Sigmoid colon (tissue), 7 donors: ENCODE data around the gene EHD4. TPM values are rescaled to one million over a fixed set of nuclear protein-coding genes. Genes with fewer than 3 reads are reported as not detected.
A peak's percentile ranks its signal among the peaks of the same experiment; 100 is the strongest.

Experiments
- DNase-seq: peaks from one replicate; pipeline ENCODE4 v3.0.0-alpha.2; 2019
- H3K27ac ChIP-seq, 4 donors: fragments of 200-600 bp; sonication (generic); one replicate each; pipeline ENCODE4 v1.5.1; 2016 to 2019; ENCODE audit warnings: mild to moderate bottlenecking in 1 of 4
- H3K27me3 ChIP-seq, 3 donors: fragments of 200-600 bp; sonication (generic); one replicate each; pipeline ENCODE4 v1.5.1; 2019; ENCODE audit warnings: mild to moderate bottlenecking in 1 of 3
- H3K36me3 ChIP-seq, 4 donors: fragments of 200-600 bp; sonication (generic); one replicate each; pipeline ENCODE4 v1.5.1; 2016 to 2019
- H3K4me1 ChIP-seq, 4 donors: fragments of 200-600 bp; sonication (generic); one replicate each; pipeline ENCODE4 v1.5.1; 2017 to 2019
- H3K4me3 ChIP-seq, 4 donors: fragments of 200-600 bp; sonication (generic); one replicate each; pipeline ENCODE4 v1.5.1; 2017 to 2019; ENCODE audit warnings: mild to moderate bottlenecking in 2 of 4, moderate library complexity in 1 of 4
- H3K9me3 ChIP-seq, 4 donors: fragments of 200-600 bp in 3 of 4; sonication (generic) in 3 of 4; one replicate each; pipeline versions ENCODE4 v1.5.1 to v1.6.1; 2013 to 2019
- CTCF ChIP-seq, 4 experiments: fragments of 450-650 bp in 3 of 4; fragments of 200-600 bp in 1 of 4; IDR thresholded peaks; one replicate each; pipeline ENCODE4 v1.5.1; 2016 to 2019; ENCODE audit warnings: antibody characterized with exemption in 4 of 4, mild to moderate bottlenecking in 3 of 4, moderate library complexity in 2 of 4
- EP300 ChIP-seq, 4 donors: sonication (generic); formaldehyde crosslinking; IDR thresholded peaks; one replicate each; pipeline ENCODE4 v1.6.1; 2017; ENCODE audit warnings: antibody characterized with exemption in 4 of 4
- POLR2A ChIP-seq, 2 donors: fragments of 450-650 bp; IDR thresholded peaks; one replicate each; pipeline ENCODE4 v1.6.1; 2016; ENCODE audit warnings: antibody characterized with exemption in 2 of 2, mild to moderate bottlenecking in 2 of 2, moderate library complexity in 2 of 2
- POLR2AphosphoS5 ChIP-seq, 4 donors: sonication (generic); formaldehyde crosslinking; IDR thresholded peaks; one replicate each; pipeline ENCODE4 v1.6.1; 2017; ENCODE audit warnings: antibody characterized with exemption in 4 of 4
- WGBS, 2 donors: extraction: QIAGEN DNeasy Blood & Tissue Kit; methylation state at CpG; one replicate each; pipeline ENCODE4 v1.1.7; 2013; 5-methylcytosine and 5-hydroxymethylcytosine counted together
- intact Hi-C: fragments of 100-400 bp; cut with DNase I; formaldehyde crosslinking; loops from one replicate; pipeline ENCODE4 v1.15.1; 2023
- polyA plus RNA-seq, 3 donors: library from polyadenylated mRNA; stranded (reverse); fragments of 200-250 nt; gene quantifications; one replicate each; pipeline ENCODE4 v1.2.3, GENCODE V29; 2013
- total RNA-seq, 4 donors: library from RNA; depleted of rRNA; stranded (reverse); fragments of >200 nt; gene quantifications; one replicate each; pipeline ENCODE4 v1.1.0, GENCODE V29; 2016
- donor health status: healthy with polysubstance abuse.
- donor health status: Bipolar disorder and iron deficiency.
- donor health status: healthy.

The EHD4 gene
- total RNA-seq (10 to 100 TPM in 3 of 4 donors, 1 to 10 TPM in 1; 8.9 to 13.0 (median 11.3) TPM), polyA plus RNA-seq (10 to 100 TPM; 16.8 to 37.0 (median 30.5) TPM)

GRCh38 chr15:41972253-41973242 lies at the start of gene EHD4:
EHD4 (minus strand) TSS chr15:41972557; CDS start chr15:41972494, 63 bp downstream.
- intact Hi-C loops = loop anchor here (2.0 kb wide), 1 partner anchor 144 kb away; the partner anchor contains the start of gene JMJD7
- DNase-seq = peak; percentile 99
- H3K27me3 ChIP-seq = no peaks in the 10 kb centered on the region
- peak within 1 kb of the TSS; percentile 72 to 91 (median 79) for H3K4me3 ChIP-seq
- peak within 1 kb of the TSS; percentile 77 to 89 (median 82) for H3K27ac ChIP-seq
- no peaks in the 10 kb centered on the region for H3K9me3 ChIP-seq
- no peaks in the 10 kb centered on the region for H3K36me3 ChIP-seq
- TF ChIP-seq CTCF (IDR thresholded peaks at IDR 0.05) (peak in 1 of 4 experiments; percentile 21), EP300 (IDR thresholded peaks at IDR 0.05) (no peak), POLR2A (IDR thresholded peaks at IDR 0.05) (peak; percentile 27 to 48), POLR2AphosphoS5 (IDR thresholded peaks at IDR 0.05) (peak; percentile 46 to 87 (median 82))
- 1 to 2% methylated on average over 72 of the region's 72 CpGs for WGBS, 2 donors
- H3K4me1 ChIP-seq = peaks cover 0 to 11% (median 5%) of the 10 kb centered on the region in 4 donors

- TF ChIP-seq EP300 (IDR thresholded peaks at IDR 0.05) (no peak), POLR2A (IDR thresholded peaks at IDR 0.05) (no peak), CTCF (IDR thresholded peaks at IDR 0.05) (no peak), POLR2AphosphoS5 (IDR thresholded peaks at IDR 0.05) (no peak)
- no peak for DNase-seq
- Histone ChIP-seq H3K36me3 (no peaks in the 10 kb centered on the region), H3K27ac (no peak overlapping the region), H3K4me1 (no peaks in the 10 kb centered on the region), H3K27me3 (no peaks in the 10 kb centered on the region), H3K4me3 (no peak overlapping the region), H3K9me3 (no peaks in the 10 kb centered on the region)
- WGBS, 2 donors = 92 to 93% methylated on average over 5 of the region's 5 CpGs
- intact Hi-C loops = no loop called here
These were observed 49.2 kb upstream of the EHD4 start for GRCh38 chr15:42021593-42021992.

- H3K9me3 ChIP-seq = no peaks in the 10 kb centered on the region
- DNase-seq = no peak
- no peaks in the 10 kb centered on the region for H3K27me3 ChIP-seq
- no peak within 1 kb of the TSS for H3K4me3 ChIP-seq
- H3K27ac ChIP-seq = no peak within 1 kb of the TSS
- no peaks in the 10 kb centered on the region for H3K4me1 ChIP-seq
- WGBS, 2 donors = 92 to 98% methylated on average over 5 of the region's 5 CpGs
- TF ChIP-seq EP300 (IDR thresholded peaks at IDR 0.05) (no peak), POLR2AphosphoS5 (IDR thresholded peaks at IDR 0.05) (no peak), CTCF (IDR thresholded peaks at IDR 0.05) (no peak), POLR2A (IDR thresholded peaks at IDR 0.05) (no peak)
- intact Hi-C loops = no loop called here
- H3K36me3 ChIP-seq = no peaks in the 10 kb centered on the region
These were observed 48.4 kb upstream of the EHD4 start, which contains the start of gene PLA2G4E for GRCh38 chr15:42020713-42021273. PLA2G4E (minus strand) TSS chr15:42021042; CDS start chr15:42021030, 12 bp downstream.

GRCh38 chr15:42018306-42019224 lies 46.2 kb upstream of the EHD4 start:
- Histone ChIP-seq H3K36me3 (no peaks in the 10 kb centered on the region), H3K4me1 (no peaks in the 10 kb centered on the region), H3K9me3 (no peaks in the 10 kb centered on the region), H3K27ac (no peak overlapping the region), H3K4me3 (no peak overlapping the region), H3K27me3 (no peaks in the 10 kb centered on the region)
- 62 to 70% methylated on average over 6 of the region's 6 CpGs for WGBS, 2 donors
- TF ChIP-seq POLR2AphosphoS5 (IDR thresholded peaks at IDR 0.05) (no peak), POLR2A (IDR thresholded peaks at IDR 0.05) (no peak), EP300 (IDR thresholded peaks at IDR 0.05) (no peak), CTCF (IDR thresholded peaks at IDR 0.05) (no peak)
- peak; percentile 60 for DNase-seq
- intact Hi-C loops = no loop called here
